Ascending aorta (tissue), 2 donors: ENCODE measurements around the gene PDIA6. TPM values are rescaled to one million over a fixed set of nuclear protein-coding genes. Genes with fewer than 3 reads are reported as not detected.
A peak's percentile ranks its signal among the peaks of the same experiment; 100 is the strongest.

Source experiments
- DNase-seq, 2 donors: peaks; one replicate each; pipeline ENCODE4 v3.0.0-alpha.2; 2019; ENCODE audit warnings: low spot score in 2 of 2
- H3K27ac ChIP-seq, 2 donors: fragments of 200-600 bp; sonication (generic); one replicate each; pipeline ENCODE4 v1.5.1; 2016 to 2017; ENCODE audit warnings: mild to moderate bottlenecking in 1 of 2
- H3K27me3 ChIP-seq: fragments of 200-600 bp; sonication (generic); one replicate; pipeline ENCODE4 v1.5.1; 2017
- H3K36me3 ChIP-seq, 2 donors: fragments of 200-600 bp; sonication (generic); one replicate each; pipeline ENCODE4 v1.5.1; 2016
- H3K4me1 ChIP-seq, 2 donors: fragments of 200-600 bp; sonication (generic); one replicate each; pipeline ENCODE4 v1.5.1; 2016 to 2017; ENCODE audit warnings: mild to moderate bottlenecking in 1 of 2
- H3K4me3 ChIP-seq, 2 donors: fragments of 200-600 bp; sonication (generic); one replicate each; pipeline ENCODE4 v1.5.1; 2016 to 2017; ENCODE audit warnings: mild to moderate bottlenecking in 1 of 2
- H3K9me3 ChIP-seq, 2 donors: fragments of 200-600 bp; sonication (generic); one replicate each; pipeline ENCODE4 v1.5.1; 2016
- intact Hi-C: fragments of 100-400 bp; cut with DNase I; formaldehyde crosslinking; loops from one replicate; pipeline ENCODE4 v1.15.1; 2023
- total RNA-seq: library from RNA; depleted of rRNA; stranded (reverse); fragments of >200 nt; gene quantifications from one replicate; pipeline ENCODE4 v1.1.0, GENCODE V29; 2016
- TF ChIP-seq, protein P1 (sequence below), 3 experiments: fragments of 200-600 bp in 2 of 3; fragments of 450-650 bp in 1 of 3; sonication (generic) in 2 of 3; IDR thresholded peaks; one replicate each; pipeline ENCODE4 v1.5.1; 2016 to 2019; ENCODE audit warnings: antibody characterized with exemption in 3 of 3, mild to moderate bottlenecking in 1 of 3, moderate library complexity in 1 of 3

Gene PDIA6
- total RNA-seq, 1 donor from 2014 or later, result 56.4 TPM

DNA sequence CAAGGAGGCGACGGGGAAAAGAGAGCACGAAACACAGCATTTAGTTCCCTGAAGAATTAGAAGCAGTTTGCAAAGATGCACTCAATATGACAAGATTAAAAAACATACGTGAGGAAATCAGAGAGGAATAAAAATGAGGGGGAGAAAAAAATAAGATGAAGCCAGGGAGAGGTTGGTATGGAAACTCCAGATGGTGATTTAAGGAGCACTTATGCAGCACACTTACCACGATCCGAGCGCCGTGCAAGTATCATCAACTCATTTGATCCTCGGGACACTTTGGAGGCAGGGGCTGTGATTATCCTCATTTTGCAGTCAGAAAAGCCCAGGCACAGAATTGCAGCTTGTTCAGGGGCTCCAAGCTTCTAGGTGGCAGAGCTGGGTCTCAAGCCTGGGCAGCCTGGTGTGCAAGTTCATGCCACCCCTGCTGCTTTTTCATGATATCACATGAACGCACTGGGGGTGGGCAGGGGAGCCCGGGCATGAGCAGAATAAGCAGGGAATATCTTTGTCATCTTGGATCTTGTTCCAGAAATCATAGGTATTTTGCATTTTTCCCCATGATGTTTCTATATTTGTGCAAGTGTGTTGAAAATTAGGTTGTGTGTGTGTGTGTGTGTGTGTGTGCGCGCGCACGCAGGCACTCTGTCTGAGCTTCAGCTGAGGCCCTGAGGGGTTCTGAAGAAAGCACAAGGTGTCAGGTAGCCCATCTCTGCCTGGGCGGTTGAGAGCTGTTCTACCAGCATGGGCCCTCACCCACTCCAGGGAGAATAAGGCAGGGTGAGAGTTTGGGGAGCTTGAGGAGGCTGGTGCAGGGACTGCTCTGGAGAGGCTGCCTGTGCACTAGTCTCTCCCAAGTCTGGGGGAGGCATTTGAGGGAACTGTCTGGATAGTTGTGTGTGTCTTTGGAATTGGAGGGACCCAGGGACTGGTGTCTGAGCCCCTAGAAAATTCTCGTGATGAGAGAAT is 25.0 kb upstream of the PDIA6 start:
- intact Hi-C loops, result no loop called here

DNA sequence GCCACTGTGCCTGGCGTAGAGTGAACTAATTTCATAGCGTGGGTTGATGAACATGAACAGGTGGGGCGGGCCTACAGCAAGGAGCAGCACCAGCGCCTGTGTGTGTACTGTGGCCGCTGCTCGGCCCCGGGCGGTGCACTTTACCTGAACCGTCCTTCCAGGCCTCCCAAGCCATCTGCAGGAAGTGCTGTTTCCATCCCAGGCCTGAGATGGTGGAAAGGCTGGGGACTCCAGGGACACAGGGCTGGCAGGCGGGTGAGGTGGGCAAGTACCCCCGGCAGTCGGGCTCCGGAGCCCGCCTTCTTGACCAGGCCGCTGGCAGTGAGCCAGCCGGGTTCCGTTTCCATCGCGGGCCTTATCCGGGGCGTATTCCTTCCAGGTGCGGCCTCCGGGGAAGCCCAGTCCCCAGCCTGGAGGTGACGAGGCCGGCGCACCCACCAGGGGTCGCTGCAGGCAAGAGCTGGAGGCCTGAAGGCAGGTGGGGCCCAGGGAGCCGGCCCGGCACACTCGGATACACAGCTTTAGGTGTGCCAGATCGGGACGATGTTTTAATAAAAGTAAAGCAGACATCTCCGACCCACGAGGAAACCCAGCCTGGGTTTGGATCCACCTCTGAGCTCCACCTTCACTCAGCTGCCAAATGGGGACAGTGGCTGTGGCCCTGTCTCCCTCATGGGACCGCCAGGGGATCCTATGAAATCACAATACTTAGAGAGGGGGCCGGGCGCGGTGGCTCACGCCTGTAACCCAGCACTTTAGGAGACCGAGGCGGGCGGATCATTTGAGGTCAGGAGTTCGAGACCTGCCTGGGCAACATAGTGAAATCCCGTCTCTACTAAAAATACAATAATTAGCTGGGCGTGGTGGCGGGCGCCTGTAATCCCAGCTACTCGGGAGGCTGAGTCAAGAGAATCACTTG is 22.7 kb upstream of the PDIA6 start:
- TF ChIP-seq, protein P1, sequence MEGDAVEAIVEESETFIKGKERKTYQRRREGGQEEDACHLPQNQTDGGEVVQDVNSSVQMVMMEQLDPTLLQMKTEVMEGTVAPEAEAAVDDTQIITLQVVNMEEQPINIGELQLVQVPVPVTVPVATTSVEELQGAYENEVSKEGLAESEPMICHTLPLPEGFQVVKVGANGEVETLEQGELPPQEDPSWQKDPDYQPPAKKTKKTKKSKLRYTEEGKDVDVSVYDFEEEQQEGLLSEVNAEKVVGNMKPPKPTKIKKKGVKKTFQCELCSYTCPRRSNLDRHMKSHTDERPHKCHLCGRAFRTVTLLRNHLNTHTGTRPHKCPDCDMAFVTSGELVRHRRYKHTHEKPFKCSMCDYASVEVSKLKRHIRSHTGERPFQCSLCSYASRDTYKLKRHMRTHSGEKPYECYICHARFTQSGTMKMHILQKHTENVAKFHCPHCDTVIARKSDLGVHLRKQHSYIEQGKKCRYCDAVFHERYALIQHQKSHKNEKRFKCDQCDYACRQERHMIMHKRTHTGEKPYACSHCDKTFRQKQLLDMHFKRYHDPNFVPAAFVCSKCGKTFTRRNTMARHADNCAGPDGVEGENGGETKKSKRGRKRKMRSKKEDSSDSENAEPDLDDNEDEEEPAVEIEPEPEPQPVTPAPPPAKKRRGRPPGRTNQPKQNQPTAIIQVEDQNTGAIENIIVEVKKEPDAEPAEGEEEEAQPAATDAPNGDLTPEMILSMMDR (IDR thresholded peaks at IDR 0.05), result peak in 2 of 3 experiments; percentile 19 to 52
- Histone ChIP-seq H3K27ac (no peak overlapping the region), H3K4me1 (no peaks in the 10 kb centered on the region), H3K27me3 (no peaks in the 10 kb centered on the region), H3K36me3 (no peaks in the 10 kb centered on the region), H3K4me3 (no peak overlapping the region), H3K9me3 (no peaks in the 10 kb centered on the region)
- peak in 1 of 2 donors; percentile 72 for DNase-seq
- intact Hi-C loops, result no loop called here

More for the DNA sequence above, 25.0 kb upstream of the PDIA6 start:
- no peak overlapping the region for H3K27ac ChIP-seq
- no peaks in the 10 kb centered on the region for H3K27me3 ChIP-seq
- TF ChIP-seq, protein P1 (IDR thresholded peaks at IDR 0.05), result no peak
- no peaks in the 10 kb centered on the region for H3K36me3 ChIP-seq
- H3K4me1 ChIP-seq, result no peaks in the 10 kb centered on the region
- H3K9me3 ChIP-seq, result peaks cover 0 to 15% of the 10 kb centered on the region in 2 donors
- no peak overlapping the region for H3K4me3 ChIP-seq
- DNase-seq, result no peak

DNA sequence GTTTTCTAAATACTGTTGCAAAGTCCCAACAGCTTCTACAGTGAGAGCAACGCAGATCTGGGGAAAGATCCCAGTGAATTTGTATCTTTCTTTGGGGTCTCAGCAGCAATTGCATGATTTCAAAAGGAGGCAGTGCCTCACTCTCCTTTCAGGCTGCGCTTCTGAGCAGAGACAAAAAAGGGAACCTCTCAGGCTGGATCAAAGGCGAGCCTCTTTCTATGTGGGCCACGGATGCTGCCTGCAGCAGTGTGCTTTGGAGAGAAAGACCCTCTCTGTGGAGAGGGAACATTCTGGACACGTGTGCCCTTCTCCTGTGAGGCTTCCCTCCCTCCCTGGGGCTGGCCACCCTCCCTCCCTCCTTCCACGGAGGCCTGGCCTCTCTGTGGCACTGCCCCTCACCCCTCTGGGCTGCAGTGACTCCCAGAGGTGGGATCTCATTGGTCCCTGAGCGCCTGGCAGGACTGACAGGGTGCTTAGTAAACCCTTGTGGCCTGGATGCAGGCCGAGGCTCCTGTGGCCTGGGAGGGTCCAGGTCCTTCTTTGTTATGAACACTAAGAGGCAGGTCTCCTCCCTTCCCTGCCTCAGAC is 21.6 kb upstream of the PDIA6 start:
- no peak overlapping the region for H3K4me3 ChIP-seq
- intact Hi-C loops, result no loop called here
- no peaks in the 10 kb centered on the region for H3K27me3 ChIP-seq
- TF ChIP-seq, protein P1 (IDR thresholded peaks at IDR 0.05), result no peak
- no peak overlapping the region for H3K27ac ChIP-seq
- no peaks in the 10 kb centered on the region for H3K9me3 ChIP-seq
- no peaks in the 10 kb centered on the region for H3K4me1 ChIP-seq
- DNase-seq, result no peak
- H3K36me3 ChIP-seq, result no peaks in the 10 kb centered on the region

DNA sequence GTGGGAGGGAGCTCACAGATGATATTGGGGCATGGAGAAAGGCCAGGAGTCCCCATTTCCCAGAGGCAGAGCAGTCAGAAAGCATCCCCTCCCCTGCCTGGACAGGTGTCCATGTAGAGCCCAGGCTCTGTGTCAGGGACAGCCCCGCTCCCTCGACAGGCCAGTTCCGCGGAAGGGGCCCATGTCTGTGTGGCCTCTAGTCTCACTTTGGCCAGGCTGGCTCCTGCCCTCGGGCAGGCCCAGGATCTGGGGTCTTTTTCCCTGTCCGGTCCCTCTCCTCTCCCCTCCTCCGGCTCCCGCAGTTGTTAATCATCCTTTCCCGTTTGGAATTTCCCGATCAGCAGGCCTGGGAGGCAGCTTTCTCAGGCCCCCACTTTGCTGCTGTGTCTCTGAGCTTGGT is 20.4 kb upstream of the PDIA6 start:
- DNase-seq, result no peak
- Histone ChIP-seq H3K4me3 (no peak overlapping the region), H3K27ac (no peak overlapping the region), H3K27me3 (no peaks in the 10 kb centered on the region), H3K4me1 (no peaks in the 10 kb centered on the region), H3K36me3 (no peaks in the 10 kb centered on the region), H3K9me3 (no peaks in the 10 kb centered on the region)
- TF ChIP-seq, protein P1 (IDR thresholded peaks at IDR 0.05), result no peak
- intact Hi-C loops, result no loop called here

DNA sequence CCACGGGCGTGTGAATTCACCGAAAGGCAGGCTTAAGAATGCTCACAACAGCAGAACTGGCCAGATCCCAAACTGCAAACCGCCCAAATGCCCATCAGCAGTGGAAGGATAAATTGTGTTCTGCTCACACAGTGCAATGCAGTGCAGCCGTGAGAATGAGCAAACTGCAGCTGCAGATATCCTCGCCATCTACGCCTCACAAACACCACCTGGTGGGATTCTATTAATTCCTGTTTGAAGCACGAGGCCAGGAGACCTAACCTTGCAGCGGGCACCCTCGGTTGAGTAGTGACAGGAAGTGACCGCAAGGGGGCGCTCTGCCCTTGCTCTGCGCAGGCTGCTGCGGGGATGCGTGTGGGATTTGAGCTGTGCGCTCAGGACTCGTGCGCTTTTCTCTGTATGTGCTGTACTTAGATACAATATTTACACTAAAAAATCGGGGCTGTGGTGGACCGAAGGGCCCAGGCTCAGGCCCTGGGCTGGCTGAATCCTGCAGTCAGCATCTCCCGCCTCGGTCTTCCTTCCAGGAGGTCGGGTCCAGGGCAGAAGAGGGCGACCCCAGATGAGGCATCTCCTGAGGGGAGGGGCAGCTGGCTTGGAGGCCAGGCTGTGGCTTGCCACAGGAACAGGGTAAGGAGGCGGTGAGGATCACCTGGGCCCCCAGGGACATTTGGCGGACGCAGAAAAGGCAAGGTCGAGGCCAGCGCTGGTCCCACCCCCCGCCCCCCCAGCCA is 19.8 kb upstream of the PDIA6 start:
- Histone ChIP-seq H3K27me3 (no peaks in the 10 kb centered on the region), H3K27ac (no peak overlapping the region), H3K36me3 (no peaks in the 10 kb centered on the region), H3K4me1 (no peaks in the 10 kb centered on the region), H3K9me3 (no peaks in the 10 kb centered on the region), H3K4me3 (no peak overlapping the region)
- DNase-seq, result peak in 1 of 2 donors; percentile 77
- intact Hi-C loops, result no loop called here
- TF ChIP-seq, protein P1 (IDR thresholded peaks at IDR 0.05), result peak; percentile 79 to 95 (median 93)
